ENCODE results near the gene SYNGR3. TPM values are rescaled to one million over a fixed set of nuclear protein-coding genes. Genes with fewer than 3 reads are reported as not detected.

SYNGR3 gene
- 80.6 and 82.4 TPM in 2 replicates for polyA plus RNA-seq

GRCh38 chr16:1989209-1990100 is at the start of gene SYNGR3:
Gene SYNGR3, plus strand, starts transcription at chr16:1989970. Its CDS starts 133 bp downstream, at chr16:1990103.

GRCh38 chr16:1942810-1943726 is 46.7 kb upstream of the SYNGR3 start, which contains the start of gene MSRB1:
Gene MSRB1, minus strand, starts transcription at chr16:1943199. Its CDS starts 43 bp downstream, at chr16:1943156.

GRCh38 chr16:1959269-1960039 is 30.3 kb upstream of the SYNGR3 start, which contains the start of gene NDUFB10:
Gene NDUFB10, plus strand, starts transcription at chr16:1959538. Its CDS starts 87 bp downstream, at chr16:1959625.

GRCh38 chr16:1964506-1965395 is 25.0 kb upstream of the SYNGR3 start, which contains the start of gene RPS2:
Gene RPS2, minus strand, starts transcription at chr16:1964826. Its CDS starts 201 bp downstream, at chr16:1964625.

GRCh38 chr16:1966460-1966859 is 23.3 kb upstream of the SYNGR3 start, which contains the start of gene RNF151:
Gene RNF151, plus strand, starts transcription at chr16:1966856. Its CDS starts 26 bp downstream, at chr16:1966882.

GRCh38 chr16:1971796-1972489 is 17.8 kb upstream of the SYNGR3 start, which contains the start of gene TBL3:
Gene TBL3, plus strand, starts transcription at chr16:1972053. Its CDS starts 112 bp downstream, at chr16:1972165.

GRCh38 chr16:1981398-1981836 is 8.4 kb upstream of the SYNGR3 start, which contains the start of gene NOXO1:
Gene NOXO1, minus strand, starts transcription at chr16:1981469. Its CDS starts 290 bp downstream, at chr16:1981179.

GRCh38 chr16:1983544-1984346 is 6.0 kb upstream of the SYNGR3 start, which contains the start of gene GFER:
Gene GFER, plus strand, starts transcription at chr16:1984193. Its CDS starts 26 bp downstream, at chr16:1984219.

GRCh38 chr16:2009791-2010510 is 20.2 kb downstream of the SYNGR3 start, which contains the start of gene ZNF598:
Gene ZNF598, minus strand, starts transcription at chr16:2009821.

GRCh38 chr16:2019518-2019920 is 29.7 kb downstream of the SYNGR3 start, which contains the start of gene NPW:
Gene NPW, plus strand, starts transcription at chr16:2019785.

GRCh38 chr16:2026461-2027023 is 36.8 kb downstream of the SYNGR3 start, which contains the start of gene NHERF2:
Gene NHERF2, plus strand, starts transcription at chr16:2026902. Its CDS starts 104 bp downstream, at chr16:2027006.

Other genes starting within 250 kb of the SYNGR3 start
- 23.9 and 25.4 TPM in 2 replicates for gene NME3, start 218.4 kb upstream of the SYNGR3 start, polyA plus RNA-seq
- gene EME2, start 217.2 kb upstream of the SYNGR3 start, polyA plus RNA-seq: not detected in 2 replicates
- 18.2 and 21.2 TPM in 2 replicates for gene MRPS34, start 216.8 kb upstream of the SYNGR3 start, polyA plus RNA-seq
- gene SPSB3, start 207.4 kb upstream of the SYNGR3 start, polyA plus RNA-seq: 1.1 and 4.5 TPM in 2 replicates
- gene NUBP2, start 207.0 kb upstream of the SYNGR3 start, polyA plus RNA-seq: 5.2 and 6.6 TPM in 2 replicates
- gene IGFALS, start 196.3 kb upstream of the SYNGR3 start, polyA plus RNA-seq: not detected in 2 replicates
- 42.1 and 49.0 TPM in 2 replicates for gene HAGH, start 163.1 kb upstream of the SYNGR3 start, polyA plus RNA-seq
- 18.6 and 20.8 TPM in 2 replicates for gene FAHD1, start 162.8 kb upstream of the SYNGR3 start, polyA plus RNA-seq
- gene MEIOB, start 117.8 kb upstream of the SYNGR3 start, polyA plus RNA-seq: not detected in 2 replicates
- gene HS3ST6, start 71.6 kb upstream of the SYNGR3 start, polyA plus RNA-seq: not detected in 2 replicates
- 0.78 and 0.87 TPM in 2 replicates for gene MSRB1, start 46.8 kb upstream of the SYNGR3 start, polyA plus RNA-seq
- gene RPL3L, start 35.3 kb upstream of the SYNGR3 start, polyA plus RNA-seq: not detected in 2 replicates
- 199 and 231 TPM in 2 replicates for gene NDUFB10, start 30.4 kb upstream of the SYNGR3 start, polyA plus RNA-seq
- gene RPS2, start 25.1 kb upstream of the SYNGR3 start, polyA plus RNA-seq: 110 and 121 TPM in 2 replicates
- gene RNF151, start 23.1 kb upstream of the SYNGR3 start, polyA plus RNA-seq: not detected in 2 replicates
- 1.8 and 5.1 TPM in 2 replicates for gene TBL3, start 17.9 kb upstream of the SYNGR3 start, polyA plus RNA-seq
- gene NOXO1, start 8.5 kb upstream of the SYNGR3 start, polyA plus RNA-seq: not detected in 2 replicates
- gene GFER, start 5.8 kb upstream of the SYNGR3 start, polyA plus RNA-seq: 1.4 and 2.1 TPM in 2 replicates
- 0.11 and 0.16 TPM in 2 replicates for gene ZNF598, start 19.9 kb downstream of the SYNGR3 start, polyA plus RNA-seq
- not detected in 2 replicates for gene NPW, start 29.8 kb downstream of the SYNGR3 start, polyA plus RNA-seq
- 1.0 and 1.3 TPM in 2 replicates for gene NHERF2, start 36.9 kb downstream of the SYNGR3 start, polyA plus RNA-seq
- 8.1 and 19.5 TPM in 2 replicates for gene NTHL1, start 57.9 kb downstream of the SYNGR3 start, polyA plus RNA-seq
- gene TSC2, start 58.0 kb downstream of the SYNGR3 start, polyA plus RNA-seq: 31.7 and 32.6 TPM in 2 replicates
- 0.20 and 3.1 TPM in 2 replicates for gene PKD1, start 145.9 kb downstream of the SYNGR3 start, polyA plus RNA-seq
- gene RAB26, start 158.7 kb downstream of the SYNGR3 start, polyA plus RNA-seq: 15.1 TPM in 1 of 2 replicates, not detected in the other
- 0.74 and 1.9 TPM in 2 replicates for gene TRAF7, start 165.8 kb downstream of the SYNGR3 start, polyA plus RNA-seq
- gene CASKIN1, start 206.6 kb downstream of the SYNGR3 start, polyA plus RNA-seq: 0.04 TPM in 1 of 2 replicates, not detected in the other
- 1.9 and 3.1 TPM in 2 replicates for gene MLST8, start 215.5 kb downstream of the SYNGR3 start, polyA plus RNA-seq
- 0.97 TPM in 1 of 2 replicates, not detected in the other for gene BRICD5, start 220.9 kb downstream of the SYNGR3 start, polyA plus RNA-seq
- 4.0 and 14.8 TPM in 2 replicates for gene PGP, start 224.9 kb downstream of the SYNGR3 start, polyA plus RNA-seq
- gene E4F1, start 233.6 kb downstream of the SYNGR3 start, polyA plus RNA-seq: 0.77 and 3.6 TPM in 2 replicates
- gene DNASE1L2, start 246.5 kb downstream of the SYNGR3 start, polyA plus RNA-seq: not detected in 2 replicates

All from Purkinje cell (primary cell).